ENCODE results near the gene TUBB2A.
A peak's percentile ranks its signal among the peaks of the same experiment; 100 is the strongest.
"Not testable (repeated sequence)": the region's sequence is repeated elsewhere in the genome, so short reads cannot be mapped to it uniquely, and the experiment has no call there.

Gene TUBB2A

DNA sequence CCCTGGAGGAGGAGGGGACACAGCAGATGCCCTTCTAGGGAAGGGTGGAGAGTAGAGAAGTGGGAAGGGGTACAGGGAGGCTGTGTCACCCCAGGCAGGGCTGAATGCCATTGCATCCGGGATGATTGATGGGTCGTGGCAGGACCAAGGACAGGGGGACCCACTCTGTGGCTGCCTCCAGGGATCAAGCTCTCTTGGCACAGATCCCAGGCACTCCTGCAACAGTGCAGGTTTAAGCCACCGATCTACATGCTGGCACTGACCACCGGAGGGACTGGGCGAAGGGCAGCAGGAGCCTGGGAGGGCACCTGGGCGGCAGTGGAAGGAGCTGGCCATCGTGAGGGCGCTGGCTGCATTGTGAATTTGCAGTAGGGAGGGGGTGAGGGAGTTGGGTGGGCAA, 22.6 kb upstream of the TUBB2A start:
- DNase-seq (ENCODE audit: low read depth): not testable (repeated sequence)

DNA sequence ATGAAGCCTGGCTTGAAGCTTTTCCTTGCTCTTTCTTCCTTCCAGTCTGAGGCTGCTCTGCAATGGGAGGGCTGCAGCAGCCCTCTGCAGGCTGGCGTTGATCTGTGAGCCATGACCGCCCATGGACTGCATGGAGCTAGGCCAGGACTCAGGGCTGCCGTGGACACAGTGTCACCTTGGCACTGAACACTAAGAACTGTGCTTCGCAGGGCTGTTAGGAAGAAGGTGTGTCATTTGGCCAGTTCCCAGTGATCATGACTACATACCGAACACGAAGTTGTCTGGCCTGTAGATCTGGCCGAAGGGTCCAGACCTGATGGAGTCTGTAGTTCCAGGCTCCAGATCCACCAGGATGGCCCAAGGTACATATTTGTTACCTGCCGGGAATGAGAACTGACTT, 21.3 kb upstream of the TUBB2A start:
- DNase-seq (ENCODE audit: low read depth): not testable (repeated sequence)

DNA sequence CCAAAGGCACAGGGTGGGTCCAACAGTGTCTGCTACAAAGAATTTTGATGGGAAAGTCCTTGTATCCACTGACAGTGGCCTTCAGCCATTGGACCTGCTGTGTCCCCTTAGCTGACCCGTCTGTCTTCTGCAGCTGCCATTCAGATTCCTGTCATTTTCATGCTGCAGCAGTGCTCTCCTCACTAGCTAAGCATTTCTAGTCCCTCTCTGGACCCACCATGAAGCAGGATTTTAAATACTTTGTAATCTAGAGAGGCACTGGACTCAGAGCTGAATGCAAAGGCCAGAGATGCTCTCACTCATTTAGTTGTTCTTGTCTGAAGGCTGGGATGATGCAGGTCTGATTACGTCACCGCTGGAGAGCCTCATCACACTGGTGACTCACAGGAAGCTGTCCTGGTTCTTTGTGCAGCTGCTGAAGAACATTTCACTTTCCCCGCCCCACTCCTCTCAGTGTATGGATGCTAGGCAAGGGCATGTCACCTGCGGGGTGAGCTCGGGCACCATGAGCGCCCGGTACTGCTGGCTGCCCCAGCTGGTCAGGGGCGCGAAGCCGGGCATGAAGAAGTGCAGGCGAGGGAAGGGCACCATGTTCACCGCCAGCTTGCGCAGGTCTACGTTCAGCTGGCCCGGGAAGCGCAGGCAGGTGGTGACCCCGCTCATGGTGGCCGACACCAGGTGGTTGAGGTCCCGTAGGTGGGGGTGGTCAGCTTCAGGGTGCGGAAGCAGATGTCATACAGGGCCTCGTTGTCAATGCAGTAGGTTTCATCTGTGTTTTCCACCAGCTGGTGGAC, 19.4 kb upstream of the TUBB2A start:
- DNase-seq (ENCODE audit: low read depth): peak; percentile 95

DNA sequence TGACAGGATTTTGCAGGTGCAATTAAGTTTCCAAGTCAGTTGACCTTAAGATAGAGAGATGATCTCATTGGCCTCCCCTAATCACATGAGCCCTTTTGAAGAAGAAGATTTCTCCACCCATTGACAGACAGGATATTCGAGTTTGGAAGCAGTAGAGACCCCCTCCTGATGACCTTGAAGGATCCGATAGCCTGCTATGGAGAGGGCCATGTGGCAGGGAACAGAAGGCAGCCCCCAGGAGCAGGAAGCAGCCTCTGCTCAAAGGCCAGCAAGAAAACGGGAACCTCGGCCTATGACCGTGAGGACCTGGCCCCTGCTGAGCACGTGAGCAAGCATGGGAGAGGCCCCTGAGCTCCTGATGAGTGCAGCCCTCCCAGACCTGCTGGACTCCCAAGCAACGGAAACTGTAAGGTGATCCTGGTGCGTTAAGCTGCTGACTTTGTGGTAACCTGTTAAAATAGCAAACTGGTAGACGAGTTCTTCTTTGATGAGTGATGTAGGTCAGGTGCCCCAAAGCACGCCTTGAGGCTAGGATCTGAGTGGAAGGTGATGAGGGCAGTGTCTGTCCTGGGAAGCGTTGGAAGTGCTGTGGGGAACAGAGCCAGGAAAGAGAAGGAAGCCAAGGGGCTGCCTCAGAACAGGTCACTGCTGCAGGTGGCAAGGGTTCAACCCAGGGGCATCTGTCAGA, 18.5 kb upstream of the TUBB2A start:
- DNase-seq (ENCODE audit: low read depth): no peak

DNA sequence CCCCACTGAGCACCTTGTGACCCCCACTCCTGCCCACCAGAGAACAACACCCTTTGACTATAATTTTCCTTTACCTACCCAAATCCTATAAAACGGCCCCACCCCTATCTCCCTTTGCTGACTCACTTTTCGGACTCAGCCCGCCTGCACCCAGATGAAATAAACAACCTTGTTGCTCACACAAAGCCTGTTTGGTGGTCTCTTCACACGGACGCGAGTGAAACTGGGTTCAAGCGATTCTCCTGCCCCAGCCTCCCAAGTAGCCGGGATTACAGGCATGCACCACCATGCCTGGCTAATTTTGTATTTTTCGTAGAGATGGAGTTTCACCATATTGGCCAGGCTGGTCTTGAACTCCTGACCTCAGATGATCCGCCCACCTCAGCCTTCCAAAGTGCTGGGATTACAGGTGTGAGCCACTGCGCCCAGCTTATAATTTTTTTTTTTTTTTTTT, 16.3 kb upstream of the TUBB2A start:
- not testable (repeated sequence) for DNase-seq (ENCODE audit: low read depth)

DNA sequence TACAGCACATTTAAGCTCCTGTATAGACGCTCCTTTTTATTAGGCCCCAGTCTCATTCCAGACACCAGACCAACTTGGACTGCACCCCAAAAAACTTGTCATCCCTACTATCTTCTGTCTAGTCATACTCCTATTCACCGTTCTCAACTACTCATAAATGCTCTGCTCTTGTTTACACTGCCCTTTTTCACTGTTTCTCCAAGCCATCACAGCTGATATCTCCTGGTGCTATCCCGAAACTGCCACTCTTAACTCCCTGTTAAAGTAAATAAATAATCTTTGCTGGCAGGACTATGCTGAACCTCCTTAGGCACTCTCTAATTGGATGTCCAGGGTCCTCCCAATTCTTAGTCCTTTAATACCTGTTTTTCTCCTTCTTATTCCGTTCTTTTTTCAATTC, 15.4 kb upstream of the TUBB2A start:
- DNase-seq (ENCODE audit: low read depth): not testable (repeated sequence)

DNA sequence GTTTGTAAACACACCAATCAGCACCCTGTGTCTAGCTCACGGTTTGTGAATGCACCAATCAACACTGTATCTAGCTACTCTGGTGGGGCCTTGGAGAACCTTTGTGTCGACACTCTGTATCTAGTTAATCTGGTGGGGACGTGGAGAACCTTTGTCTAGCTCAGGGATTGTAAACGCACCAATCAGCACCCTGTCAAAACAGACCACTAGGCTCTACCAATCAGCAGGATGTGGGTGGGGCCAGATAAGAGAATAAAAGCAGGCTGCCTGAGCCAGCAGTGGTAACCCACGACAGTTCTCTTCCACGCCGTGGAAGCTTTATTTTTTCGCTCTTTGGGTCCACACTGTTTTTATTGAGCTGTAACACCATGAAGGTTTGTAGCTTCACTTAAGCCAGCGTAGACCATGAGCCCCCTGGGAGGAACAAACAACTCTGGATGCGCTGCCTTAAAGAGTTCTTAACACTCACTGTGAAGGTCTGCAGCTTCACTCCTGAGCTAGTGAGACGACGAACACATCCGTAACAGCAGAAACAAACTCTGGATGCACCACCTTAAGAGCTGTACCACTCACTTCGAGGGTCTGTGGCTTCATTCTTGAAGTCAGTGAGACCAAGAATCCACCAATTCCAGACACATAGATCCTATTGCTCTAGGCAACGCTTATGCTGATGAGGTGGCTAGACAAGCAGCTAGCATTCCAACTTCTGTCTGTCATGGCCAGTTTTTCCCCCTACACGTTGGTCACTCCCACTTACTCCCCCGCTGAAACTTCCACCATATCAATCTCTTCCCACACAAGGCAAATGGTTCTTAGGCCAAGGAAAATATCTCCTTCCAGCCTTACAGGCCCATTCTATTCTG, 14.2 kb upstream of the TUBB2A start:
- DNase-seq (ENCODE audit: low read depth): peak; percentile 80

DNA sequence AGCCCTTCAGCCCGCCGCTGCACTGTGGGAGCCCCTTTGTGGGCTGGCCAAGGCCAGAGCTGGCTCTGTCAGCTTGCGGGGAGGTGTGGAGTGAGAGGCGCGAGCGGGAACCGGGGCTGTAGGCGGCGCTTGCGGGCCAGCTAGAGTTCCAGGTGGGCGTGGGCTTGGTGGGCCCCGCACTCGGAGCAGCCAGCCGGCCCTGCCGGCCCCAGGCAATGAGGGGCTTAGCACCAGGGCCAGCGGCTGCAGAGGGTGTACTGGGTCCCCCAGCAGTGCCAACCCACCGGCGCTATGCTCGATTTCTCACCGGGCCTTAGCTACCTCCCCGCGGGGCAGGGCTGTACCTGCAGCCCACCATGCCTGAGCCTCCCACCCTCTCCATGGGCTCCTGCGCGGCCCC, 13.3 kb upstream of the TUBB2A start:
- not testable (repeated sequence) for DNase-seq (ENCODE audit: low read depth)

DNA sequence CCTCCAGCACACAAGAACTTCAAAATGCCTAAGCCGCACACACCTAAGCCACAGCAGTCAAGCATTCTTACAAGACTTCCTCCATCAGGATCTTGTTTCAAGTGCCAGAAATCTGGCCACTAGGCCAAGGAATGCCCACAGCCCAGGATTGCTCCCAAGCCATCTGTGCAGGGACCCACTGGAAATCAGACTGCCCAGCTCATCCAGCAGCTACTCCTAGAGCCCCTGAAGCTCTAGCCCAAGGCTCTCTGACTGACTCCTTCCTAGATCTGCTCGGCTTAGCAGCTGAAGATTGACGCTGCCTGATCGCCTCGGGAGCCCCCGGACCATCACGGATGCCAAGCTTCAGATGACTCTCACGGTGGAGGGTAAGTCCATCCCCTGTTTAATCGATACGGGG, 10.7 kb upstream of the TUBB2A start:
- not testable (repeated sequence) for DNase-seq (ENCODE audit: low read depth)

DNA sequence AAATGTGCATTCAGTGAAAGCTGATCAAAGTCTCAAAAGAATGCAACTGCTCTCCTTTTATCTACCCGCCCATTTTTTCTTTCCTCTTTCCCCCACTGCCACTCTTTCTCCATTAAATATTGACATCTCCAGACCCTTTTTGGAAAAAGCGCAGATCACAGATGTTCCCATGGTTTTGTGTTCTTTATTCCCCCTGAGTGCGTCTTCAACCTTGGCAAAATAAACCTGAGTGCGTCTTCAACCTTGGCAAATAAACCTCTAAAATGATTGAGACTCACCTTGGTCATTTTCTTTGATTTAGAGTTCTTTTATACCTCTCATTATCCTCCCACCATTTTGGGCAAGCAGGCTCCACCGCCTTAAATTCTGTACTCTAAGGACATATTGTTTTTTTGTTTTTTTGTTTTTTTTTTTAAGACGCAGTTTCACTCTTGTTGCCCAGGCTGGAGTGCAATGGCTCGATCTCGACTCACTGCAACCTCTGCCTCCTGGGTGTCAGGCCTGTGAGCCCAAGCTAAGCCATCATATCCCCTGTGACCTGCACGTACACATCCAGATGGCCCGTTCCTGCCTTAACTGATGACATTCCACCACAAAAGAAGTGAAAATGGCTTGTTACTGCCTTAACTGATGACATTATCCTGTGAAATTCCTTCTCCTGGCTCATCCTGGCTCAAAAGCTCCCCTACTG, 9.3 kb upstream of the TUBB2A start:
- DNase-seq (ENCODE audit: low read depth): not testable (repeated sequence)

DNA sequence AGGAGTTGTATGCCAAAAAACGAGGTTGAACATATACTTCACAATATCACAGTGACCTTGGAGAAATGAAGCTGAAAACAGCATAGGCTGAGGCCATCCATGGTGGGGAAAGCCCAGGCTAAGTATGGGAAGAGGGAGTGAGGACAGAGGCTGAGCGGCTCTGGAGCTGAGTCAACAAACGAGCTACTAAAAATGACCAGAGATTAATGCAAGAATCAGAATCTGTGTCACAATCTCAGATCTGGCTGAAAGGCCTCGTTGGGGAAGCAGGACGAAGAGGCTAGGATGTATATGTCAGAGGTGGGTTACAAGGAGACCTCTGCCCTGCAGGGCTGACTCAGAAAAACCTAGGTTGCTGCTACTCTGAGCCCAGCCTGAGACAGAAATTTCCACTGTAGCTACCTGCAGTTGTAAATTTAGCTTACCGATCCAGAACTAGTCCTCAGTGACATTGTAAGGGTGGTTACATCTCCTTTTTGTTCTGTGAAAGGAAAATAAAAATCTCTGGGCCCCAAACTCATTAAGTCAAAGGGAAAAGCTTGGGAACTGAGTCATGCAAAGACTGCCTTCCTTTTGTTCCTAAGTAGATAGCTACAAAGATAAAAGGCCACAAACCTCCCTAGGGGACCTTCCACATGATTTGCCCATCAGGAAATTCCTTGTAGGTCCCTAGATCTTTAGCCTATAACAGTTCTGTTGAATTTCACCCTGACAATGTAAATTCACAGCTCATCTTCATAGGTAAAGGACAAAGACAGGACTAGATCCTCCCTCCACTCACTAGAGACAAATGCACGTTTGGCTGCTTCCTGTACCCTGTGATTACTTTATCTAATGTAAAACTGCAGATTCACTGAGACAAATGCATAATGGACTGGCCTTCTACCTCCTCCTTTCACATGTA, 8.5 kb upstream of the TUBB2A start:
- DNase-seq (ENCODE audit: low read depth): peak; percentile 79

DNA sequence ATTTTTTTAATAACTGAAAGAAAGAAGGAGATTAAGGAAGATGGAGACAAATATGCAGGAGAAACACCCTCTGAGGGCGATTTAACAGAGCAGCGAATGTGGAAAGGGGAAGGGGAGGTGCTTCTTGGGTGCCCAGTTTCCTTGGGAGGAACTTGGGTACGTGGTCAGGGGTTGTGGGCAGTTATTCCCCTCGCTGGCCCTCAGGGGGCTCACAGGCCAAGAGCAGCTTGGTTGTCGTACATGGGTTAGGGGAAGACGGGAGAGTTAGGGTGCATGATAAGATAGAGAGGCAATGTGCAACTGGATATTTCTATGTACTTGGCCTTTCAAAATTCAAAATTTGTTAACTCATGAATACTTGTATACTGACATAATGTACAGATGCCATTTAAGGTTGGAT, 7.0 kb upstream of the TUBB2A start:
- no peak for DNase-seq (ENCODE audit: low read depth)

DNA sequence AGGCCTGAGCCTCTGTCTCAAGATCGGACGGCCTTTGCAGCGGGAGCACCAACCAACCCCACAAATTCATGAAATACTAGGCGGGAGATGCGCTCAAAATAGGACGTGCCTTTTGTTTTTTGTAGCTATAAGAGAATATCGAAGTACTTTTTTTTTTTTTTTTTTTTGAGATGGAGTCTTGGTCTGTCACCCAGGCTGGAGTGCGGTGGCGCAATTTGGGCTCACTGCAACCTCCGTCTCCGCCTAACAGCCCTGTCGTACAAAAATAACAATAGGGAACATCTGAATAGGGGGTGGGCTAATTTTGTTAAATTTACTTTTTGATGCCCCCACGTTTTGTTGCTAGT, 5.9 kb upstream of the TUBB2A start:
- DNase-seq (ENCODE audit: low read depth): peak; percentile 26

DNA sequence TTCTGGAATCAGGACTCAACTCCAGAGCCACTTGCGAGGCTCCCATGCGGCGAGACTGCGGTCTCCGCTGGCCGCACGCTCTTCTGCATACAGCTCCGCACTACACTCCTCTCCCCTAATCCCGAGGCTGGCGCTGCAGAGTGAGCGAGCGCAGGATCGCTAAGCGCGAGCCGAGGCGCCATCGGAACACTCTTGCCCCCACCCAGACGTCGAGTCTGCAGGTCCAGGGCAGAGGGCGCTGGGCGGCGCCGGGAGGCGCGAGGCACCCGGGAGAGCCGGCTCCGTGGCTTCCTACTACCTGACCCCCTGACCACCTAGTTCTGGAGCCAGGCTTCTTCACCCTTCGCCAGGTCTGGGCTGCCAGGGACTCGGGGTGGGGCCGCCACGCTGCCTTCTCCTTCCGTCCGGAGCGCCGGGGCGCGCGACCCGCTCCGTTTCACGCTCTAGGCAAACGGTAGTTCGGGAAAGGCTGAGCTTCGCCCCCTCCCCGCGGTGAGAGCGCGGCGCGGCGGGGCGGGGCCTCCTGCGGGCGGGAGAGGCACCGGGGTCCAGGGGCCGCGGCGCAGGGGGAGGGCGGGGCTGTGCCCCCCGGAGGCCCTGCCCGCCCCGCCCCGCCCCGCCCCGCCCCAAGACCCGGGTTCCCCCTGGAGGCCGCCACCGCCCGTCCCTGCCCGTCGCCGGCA, 5.4 kb upstream of the TUBB2A start:
- peak; percentile 71 for DNase-seq (ENCODE audit: low read depth)

DNA sequence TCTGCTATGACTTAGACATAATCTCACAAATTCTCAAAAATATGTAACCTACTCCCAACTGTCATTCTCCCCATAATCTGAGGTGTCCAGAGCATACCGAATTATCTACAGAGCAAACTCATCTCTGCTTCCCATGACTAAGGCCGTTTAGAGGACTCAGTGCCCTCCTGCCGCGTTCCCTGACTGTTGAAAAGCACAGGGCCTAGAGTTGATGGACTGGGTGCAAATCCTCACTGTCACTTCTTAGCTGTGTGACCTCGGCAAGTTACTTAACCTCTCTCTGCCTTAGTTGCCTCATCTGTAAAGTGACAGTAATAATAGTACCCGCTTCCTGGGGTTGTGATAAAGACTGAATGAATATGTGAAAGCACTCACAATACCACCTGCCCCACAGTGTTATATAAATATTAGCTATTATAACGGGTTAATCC, 4.7 kb upstream of the TUBB2A start:
- DNase-seq (ENCODE audit: low read depth): peak; percentile 41

DNA sequence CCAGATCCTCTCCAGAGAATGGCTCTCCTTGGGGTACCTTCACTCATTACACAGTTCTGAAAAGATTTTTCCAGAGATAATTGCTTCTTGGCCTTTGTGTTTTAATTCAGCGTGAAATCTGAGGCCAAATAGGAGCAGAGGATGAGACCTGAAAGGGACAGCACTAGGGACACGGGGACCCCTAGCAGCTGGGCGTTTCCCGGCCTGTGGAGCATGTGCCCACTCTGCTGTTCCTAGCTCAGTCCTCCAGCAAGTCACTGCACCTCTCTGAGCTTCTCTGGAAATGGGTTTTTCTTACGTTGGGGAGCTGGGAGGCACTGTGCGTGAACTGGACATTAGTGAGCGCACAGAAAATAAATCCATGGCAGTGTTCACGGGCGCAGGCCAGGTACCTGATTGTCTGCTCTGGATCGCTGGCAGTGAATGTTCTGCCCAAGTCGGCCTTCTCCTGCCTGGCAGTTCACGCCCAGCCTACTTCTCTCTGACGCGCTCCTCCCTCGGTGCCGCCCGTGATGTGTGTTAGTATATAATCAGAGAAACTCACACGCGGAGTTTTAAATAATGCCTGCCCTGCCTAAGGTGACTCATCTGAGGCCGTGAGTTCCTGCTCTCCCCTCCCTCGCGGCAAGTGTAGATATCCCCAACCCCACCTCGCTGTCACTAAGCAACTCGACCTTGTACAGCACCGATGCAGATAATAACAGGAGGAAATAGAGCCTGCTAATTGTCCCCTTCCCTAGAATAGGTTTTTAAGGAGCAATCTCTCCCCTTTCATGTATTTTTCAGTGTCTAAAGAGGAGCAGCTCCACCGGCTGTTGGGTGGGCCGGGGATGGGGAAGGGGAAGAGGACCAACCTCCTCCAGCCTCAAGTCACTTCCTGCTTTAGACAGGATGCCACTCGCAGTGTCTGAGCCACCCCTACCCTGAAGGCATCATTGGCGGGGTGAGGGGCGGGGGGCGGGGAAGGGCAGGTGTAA, 2.7 kb upstream of the TUBB2A start:
- DNase-seq (ENCODE audit: low read depth): peak; percentile 85

DNA sequence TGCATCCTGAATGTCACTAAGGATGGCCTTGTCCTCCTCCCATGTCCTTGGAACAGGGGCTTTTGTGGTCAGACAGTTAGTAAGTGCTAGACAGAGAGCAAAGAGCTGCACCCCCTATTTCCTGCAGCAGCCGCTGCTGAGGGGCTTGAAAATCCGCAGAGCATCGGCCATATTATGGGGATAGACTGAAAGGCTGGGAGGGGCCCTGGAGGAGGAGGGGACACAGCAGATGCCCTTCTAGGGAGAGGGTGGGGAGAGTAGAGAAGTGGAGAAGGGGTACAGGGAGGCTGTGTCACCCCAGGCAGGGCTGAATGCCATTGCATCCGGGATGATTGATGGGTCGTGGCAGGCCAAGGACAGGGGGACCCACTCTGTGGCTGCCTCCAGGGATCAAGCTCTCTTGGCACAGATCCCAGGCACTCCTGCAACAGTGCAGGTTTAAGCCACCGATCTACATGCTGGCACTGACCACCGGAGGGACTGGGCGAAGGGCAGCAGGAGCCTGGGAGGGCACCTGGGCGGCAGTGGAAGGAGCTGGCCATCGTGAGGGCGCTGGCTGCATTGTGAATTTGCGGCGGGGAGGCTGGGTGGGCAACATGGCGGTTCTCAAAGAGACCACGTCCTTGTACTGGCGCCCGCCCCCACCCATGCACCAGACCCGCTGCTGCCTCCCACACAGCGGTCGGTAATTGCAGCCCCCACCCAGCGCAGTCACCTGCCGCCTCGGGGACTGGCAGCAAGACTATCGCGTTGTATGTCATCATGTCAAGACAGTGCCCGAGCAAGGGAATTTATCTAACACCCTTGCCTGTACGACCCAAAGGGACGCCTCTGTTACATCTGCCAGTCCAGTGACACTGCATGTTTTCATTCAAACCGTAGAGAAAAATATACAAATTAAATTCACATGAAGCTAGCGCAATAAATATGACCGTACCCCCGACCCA, 887 bp downstream of the TUBB2A start:
- DNase-seq (ENCODE audit: low read depth): not testable (repeated sequence)

DNA sequence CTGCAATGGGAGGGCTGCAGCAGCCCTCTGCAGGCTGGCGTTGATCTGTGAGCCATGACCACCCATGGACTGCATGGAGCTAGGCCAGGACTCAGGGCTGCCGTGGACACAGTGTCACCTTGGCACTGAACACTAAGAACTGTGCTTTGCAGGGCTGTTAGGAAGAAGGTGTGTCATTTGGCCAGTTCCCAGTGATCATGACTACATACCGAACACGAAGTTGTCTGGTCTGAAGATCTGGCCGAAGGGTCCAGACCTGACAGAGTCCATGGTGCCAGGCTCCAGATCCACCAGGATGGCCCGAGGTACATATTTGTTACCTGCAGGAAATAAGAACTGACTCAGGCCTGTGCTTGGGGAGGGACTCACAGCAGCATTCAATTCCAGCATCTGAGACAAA, 1.9 kb downstream of the TUBB2A start:
- not testable (repeated sequence) for DNase-seq (ENCODE audit: low read depth)
